ENCODE measurements around the gene IFI30.

DNA sequence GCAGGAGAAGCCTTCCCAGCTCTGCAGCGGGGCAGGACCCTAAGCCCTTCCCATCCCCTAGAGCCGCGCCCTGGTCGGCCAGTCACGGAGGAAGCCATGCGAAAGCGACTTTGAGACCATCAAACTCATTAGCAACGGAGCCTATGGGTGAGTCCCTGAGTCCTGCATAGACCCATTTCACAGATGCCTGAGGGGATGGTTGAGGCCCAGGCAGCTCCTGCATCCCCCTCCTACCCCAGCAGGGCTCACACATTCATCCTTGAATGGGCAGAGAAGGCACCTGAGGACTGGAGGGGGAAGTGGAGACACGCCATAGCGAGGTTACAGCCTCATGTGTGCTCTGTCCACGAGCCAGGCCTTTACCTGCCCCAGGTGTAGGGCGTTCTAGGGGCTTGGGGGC is 44.8 kb upstream of the IFI30 start:
- TF ChIP-seq EZH2 (IDR thresholded peaks at IDR 0.05; ENCODE audit: insufficient read depth, poor library complexity, severe bottlenecking) (no peak), EZH2phosphoT487 (IDR thresholded peaks at IDR 0.05; ENCODE audit: insufficient read depth, low read depth) (no peak)
